ENCODE results near the gene HSCB.
A peak's percentile ranks its signal among the peaks of the same experiment; 100 is the strongest.
"Not testable (repeated sequence)": the region's sequence is repeated elsewhere in the genome, so short reads cannot be mapped to it uniquely, and the experiment has no call there.

Gene HSCB, protein sequence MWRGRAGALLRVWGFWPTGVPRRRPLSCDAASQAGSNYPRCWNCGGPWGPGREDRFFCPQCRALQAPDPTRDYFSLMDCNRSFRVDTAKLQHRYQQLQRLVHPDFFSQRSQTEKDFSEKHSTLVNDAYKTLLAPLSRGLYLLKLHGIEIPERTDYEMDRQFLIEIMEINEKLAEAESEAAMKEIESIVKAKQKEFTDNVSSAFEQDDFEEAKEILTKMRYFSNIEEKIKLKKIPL

DNA sequence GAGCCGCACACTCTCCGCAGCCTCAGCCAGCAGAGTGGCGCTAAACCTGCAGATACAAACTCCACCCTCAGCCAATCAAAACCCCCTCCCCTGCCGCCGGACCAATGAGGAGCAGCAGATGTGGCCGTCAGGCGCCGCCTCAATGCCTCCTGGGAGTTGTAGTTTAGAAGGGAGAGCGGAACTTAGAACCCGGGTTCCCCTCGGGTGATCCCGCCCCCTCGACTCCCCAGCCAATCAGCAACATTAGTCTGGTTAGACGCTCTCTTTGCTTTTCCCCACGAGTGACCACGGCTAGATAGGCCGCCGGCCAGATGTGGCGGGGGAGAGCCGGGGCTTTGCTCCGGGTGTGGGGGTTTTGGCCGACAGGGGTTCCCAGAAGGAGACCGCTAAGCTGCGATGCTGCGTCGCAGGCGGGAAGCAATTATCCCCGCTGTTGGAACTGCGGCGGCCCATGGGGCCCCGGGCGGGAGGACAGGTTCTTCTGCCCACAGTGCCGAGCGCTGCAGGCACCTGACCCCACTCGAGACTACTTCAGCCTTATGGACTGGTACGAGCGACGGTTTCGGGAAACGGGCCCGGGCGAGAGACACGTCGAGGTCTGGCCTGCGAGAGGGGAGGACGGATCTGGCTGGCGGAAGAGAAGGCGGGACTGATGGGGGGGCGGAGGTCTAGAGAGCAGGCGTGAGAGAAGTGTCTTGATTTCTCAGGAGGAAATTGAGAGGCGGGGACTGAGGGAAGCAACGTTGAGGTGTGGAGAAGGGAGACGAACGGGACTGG lies at the start of gene HSCB, which contains the start of gene CHEK2:
Gene HSCB (plus strand): TSS at position 255 of the 777 bp plus-strand sequence. CDS start 57 bp downstream, at position 312.
Gene CHEK2 (minus strand): TSS at position 36 of the 777 bp plus-strand sequence. CDS start 7,099 bp downstream, outside the sequence.
- Histone ChIP-seq H2AFZ (ENCODE audit: low read depth, low read length, severe bottlenecking) (peak within 1 kb of the TSS; percentile 83), H3K4me2 (ENCODE audit: low read depth, low read length, poor library complexity, severe bottlenecking) (peak within 1 kb of the TSS; percentile 94), H3K4me3 (ENCODE audit: insufficient read depth, low read length, poor library complexity, severe bottlenecking) (peak within 1 kb of the TSS; percentile 87), H3K27ac (ENCODE audit: low read depth, low read length) (peak within 1 kb of the TSS; percentile 85), H3K9ac (ENCODE audit: low read length) (peak within 1 kb of the TSS; percentile 95), H3F3A (ENCODE audit: insufficient read depth) (peaks cover 7% of the 10 kb centered on the region; the same call in 1 of the 2 replicates), H4K20me1 (ENCODE audit: low read depth, low read length) (no peaks in the 10 kb centered on the region), H3K27me3 (ENCODE audit: low read length) (no peaks in the 10 kb centered on the region), H3K36me3 (ENCODE audit: low read length) (no peaks in the 10 kb centered on the region), H3K79me2 (ENCODE audit: insufficient read depth, low read length) (peaks cover 43% of the 10 kb centered on the region), H3K9me2 (replicated peaks; ENCODE audit: insufficient read depth, low read length) (no peaks in the 10 kb centered on the region), H3K9me3 (ENCODE audit: insufficient read depth, low read length) (no peaks in the 10 kb centered on the region)
- no peak for TF ChIP-seq EZH2phosphoT487 (conservative IDR thresholded peaks at IDR 0.05; ENCODE audit: low read length)
- TF ChIP-seq, protein P1, sequence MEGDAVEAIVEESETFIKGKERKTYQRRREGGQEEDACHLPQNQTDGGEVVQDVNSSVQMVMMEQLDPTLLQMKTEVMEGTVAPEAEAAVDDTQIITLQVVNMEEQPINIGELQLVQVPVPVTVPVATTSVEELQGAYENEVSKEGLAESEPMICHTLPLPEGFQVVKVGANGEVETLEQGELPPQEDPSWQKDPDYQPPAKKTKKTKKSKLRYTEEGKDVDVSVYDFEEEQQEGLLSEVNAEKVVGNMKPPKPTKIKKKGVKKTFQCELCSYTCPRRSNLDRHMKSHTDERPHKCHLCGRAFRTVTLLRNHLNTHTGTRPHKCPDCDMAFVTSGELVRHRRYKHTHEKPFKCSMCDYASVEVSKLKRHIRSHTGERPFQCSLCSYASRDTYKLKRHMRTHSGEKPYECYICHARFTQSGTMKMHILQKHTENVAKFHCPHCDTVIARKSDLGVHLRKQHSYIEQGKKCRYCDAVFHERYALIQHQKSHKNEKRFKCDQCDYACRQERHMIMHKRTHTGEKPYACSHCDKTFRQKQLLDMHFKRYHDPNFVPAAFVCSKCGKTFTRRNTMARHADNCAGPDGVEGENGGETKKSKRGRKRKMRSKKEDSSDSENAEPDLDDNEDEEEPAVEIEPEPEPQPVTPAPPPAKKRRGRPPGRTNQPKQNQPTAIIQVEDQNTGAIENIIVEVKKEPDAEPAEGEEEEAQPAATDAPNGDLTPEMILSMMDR (IDR thresholded peaks at IDR 0.05; ENCODE audit: insufficient read depth, low read length, poor library complexity, severe bottlenecking): no peak

DNA sequence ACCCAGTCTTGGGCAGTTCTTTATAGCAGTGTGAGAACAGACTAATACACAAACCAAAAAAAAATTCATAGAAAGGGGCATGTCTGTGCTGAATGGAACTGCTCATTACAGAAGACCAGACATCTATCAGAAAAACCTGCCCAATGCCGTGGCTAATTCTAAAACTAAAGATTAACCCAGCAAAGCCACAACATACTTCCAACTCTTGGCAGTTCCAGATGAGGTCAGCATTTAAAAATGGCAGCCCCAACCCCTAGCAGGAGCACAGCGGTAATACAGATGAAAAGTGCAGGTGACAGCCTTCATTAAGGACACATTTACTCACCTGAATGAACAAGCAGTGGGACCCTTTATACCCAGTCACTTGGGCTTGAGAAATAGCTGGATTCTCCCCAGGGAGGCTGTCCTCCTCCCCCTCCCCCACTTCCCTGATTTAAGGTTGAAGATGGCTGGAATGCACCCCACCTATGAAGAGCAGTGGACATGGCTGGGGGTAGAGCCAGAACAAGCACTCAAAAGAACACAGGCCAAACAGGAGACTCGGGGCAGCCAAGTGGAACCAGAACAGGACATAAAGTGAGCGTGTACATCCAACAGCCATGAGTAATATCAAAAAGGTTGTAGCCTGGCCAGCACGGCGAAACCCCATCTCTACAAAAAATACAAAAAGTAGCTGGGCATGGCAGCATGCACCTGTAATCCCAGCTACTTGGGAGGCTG lies 48.6 kb upstream of the HSCB start:
- not testable (repeated sequence) for H4K20me1 ChIP-seq (ENCODE audit: low read depth, low read length); H3K9ac ChIP-seq (ENCODE audit: low read length); H2AFZ ChIP-seq (ENCODE audit: low read depth, low read length, severe bottlenecking); H3K9me3 ChIP-seq (ENCODE audit: insufficient read depth, low read length); H3K9me2 ChIP-seq (replicated peaks; ENCODE audit: insufficient read depth, low read length); H3K36me3 ChIP-seq (ENCODE audit: low read length); H3K27ac ChIP-seq (ENCODE audit: low read depth, low read length); H3K27me3 ChIP-seq (ENCODE audit: low read length); H3K4me3 ChIP-seq (ENCODE audit: insufficient read depth, low read length, poor library complexity, severe bottlenecking); H3K4me2 ChIP-seq (ENCODE audit: low read depth, low read length, poor library complexity, severe bottlenecking); H3K79me2 ChIP-seq (ENCODE audit: insufficient read depth, low read length); H3F3A ChIP-seq (ENCODE audit: insufficient read depth)

DNA sequence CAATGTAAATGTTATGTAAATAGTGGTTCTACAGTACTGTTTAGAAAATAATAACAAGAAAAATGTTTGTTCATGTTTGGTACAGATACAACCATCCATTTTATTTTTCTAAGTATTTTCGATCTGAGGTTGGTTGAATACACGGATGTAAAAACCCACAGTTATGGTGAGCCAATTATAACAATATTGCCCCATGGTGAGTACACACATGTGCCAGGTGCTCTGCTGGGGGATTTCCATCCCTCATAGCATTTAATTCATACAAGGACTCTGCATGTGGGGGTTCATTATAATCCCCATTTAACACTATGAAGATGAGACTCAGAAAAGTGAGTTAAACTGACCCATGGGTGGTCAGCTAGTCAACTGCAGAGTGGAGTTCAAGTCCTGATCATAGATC lies 38.9 kb upstream of the HSCB start:
- no peak overlapping the region for H3K4me3 ChIP-seq (ENCODE audit: insufficient read depth, low read length, poor library complexity, severe bottlenecking)
- H3K9me2 ChIP-seq (replicated peaks; ENCODE audit: insufficient read depth, low read length): no peaks in the 10 kb centered on the region
- no peaks in the 10 kb centered on the region for H3K36me3 ChIP-seq (ENCODE audit: low read length)
- H2AFZ ChIP-seq (ENCODE audit: low read depth, low read length, severe bottlenecking): no peak overlapping the region
- H3K27ac ChIP-seq (ENCODE audit: low read depth, low read length): peak overlapping the region; percentile 44
- TF ChIP-seq EZH2phosphoT487 (conservative IDR thresholded peaks at IDR 0.05; ENCODE audit: low read length): no peak
- TF ChIP-seq, protein P1 (IDR thresholded peaks at IDR 0.05; ENCODE audit: insufficient read depth, low read length, poor library complexity, severe bottlenecking): no peak
- H3K79me2 ChIP-seq (ENCODE audit: insufficient read depth, low read length): no peaks in the 10 kb centered on the region
- no peaks in the 10 kb centered on the region for H3K9me3 ChIP-seq (ENCODE audit: insufficient read depth, low read length)
- peak overlapping the region; percentile 7 for H3K4me2 ChIP-seq (ENCODE audit: low read depth, low read length, poor library complexity, severe bottlenecking)
- H3F3A ChIP-seq (ENCODE audit: insufficient read depth): no peaks in the 10 kb centered on the region
- no peak overlapping the region for H3K9ac ChIP-seq (ENCODE audit: low read length)
- H3K27me3 ChIP-seq (ENCODE audit: low read length): no peaks in the 10 kb centered on the region
- no peaks in the 10 kb centered on the region for H4K20me1 ChIP-seq (ENCODE audit: low read depth, low read length)
